MM.1S (cell line): ENCODE results near the gene NRG3.

Experiments
- CTCF ChIP-seq: fragments of 300-600 bp; sonication (generic); IDR thresholded peaks from 2 replicates; pipeline ENCODE4 v1.5.1; 2016; ENCODE audit warnings: antibody characterized with exemption, low read length, mixed read lengths
- EZH2 ChIP-seq: fragments of 300-600 bp; sonication (generic); optimal IDR thresholded peaks from 2 replicates; pipeline ENCODE3; 2017; ENCODE audit warnings: low read depth, mild to moderate bottlenecking, antibody characterized with exemption, low read length, mixed read lengths
- EZH2phosphoT487 ChIP-seq: fragments of 300-600 bp; sonication (generic); IDR thresholded peaks from 2 replicates; pipeline ENCODE4 v1.6.1; 2018; ENCODE audit warnings: antibody characterized with exemption, low read length

- TF ChIP-seq CTCF (no peak), EZH2 (no peak), EZH2phosphoT487 (no peak)
Observed at GRCh38 chr10:82399850-82400249, 524.9 kb downstream of the NRG3 start.
